Esophagus squamous epithelium (tissue), 4 donors: Measurements from ENCODE around the gene WDR19.

Source experiments
- POLR2A ChIP-seq, 4 donors: fragments of 450-650 bp; IDR thresholded peaks; one replicate each; pipeline ENCODE4 v1.6.1; 2017; ENCODE audit warnings: antibody characterized with exemption in 4 of 4, mild to moderate bottlenecking in 4 of 4, moderate library complexity in 3 of 4
- TF ChIP-seq, protein P1 (sequence below), 6 experiments: fragments of 450-650 bp in 4 of 6; fragments of 200-600 bp in 2 of 6; sonication (generic) in 2 of 6; IDR thresholded peaks; one replicate each; pipeline ENCODE4 v1.5.1; 2016 to 2019; ENCODE audit warnings: antibody characterized with exemption in 6 of 6, mild to moderate bottlenecking in 4 of 6, moderate library complexity in 4 of 6

DNA sequence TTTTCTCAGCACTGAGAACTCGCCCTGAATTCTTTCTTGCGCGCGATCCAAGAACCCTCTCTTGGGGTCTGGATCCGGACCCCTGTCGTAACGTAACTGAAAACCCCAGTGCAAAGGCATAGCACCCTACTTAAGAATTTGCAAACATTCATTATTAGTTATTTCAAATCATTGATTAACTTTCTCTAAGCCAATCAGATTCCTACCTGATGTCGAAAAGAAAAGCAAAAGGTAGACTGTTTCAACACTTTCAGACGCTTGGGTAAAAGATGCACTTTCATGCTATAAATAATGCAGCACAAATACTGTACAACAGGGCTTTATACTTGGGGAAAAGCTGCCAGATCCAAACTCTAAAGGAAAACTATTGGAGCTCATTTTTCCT, 817 bp upstream of the WDR19 start:
- TF ChIP-seq, protein P1, sequence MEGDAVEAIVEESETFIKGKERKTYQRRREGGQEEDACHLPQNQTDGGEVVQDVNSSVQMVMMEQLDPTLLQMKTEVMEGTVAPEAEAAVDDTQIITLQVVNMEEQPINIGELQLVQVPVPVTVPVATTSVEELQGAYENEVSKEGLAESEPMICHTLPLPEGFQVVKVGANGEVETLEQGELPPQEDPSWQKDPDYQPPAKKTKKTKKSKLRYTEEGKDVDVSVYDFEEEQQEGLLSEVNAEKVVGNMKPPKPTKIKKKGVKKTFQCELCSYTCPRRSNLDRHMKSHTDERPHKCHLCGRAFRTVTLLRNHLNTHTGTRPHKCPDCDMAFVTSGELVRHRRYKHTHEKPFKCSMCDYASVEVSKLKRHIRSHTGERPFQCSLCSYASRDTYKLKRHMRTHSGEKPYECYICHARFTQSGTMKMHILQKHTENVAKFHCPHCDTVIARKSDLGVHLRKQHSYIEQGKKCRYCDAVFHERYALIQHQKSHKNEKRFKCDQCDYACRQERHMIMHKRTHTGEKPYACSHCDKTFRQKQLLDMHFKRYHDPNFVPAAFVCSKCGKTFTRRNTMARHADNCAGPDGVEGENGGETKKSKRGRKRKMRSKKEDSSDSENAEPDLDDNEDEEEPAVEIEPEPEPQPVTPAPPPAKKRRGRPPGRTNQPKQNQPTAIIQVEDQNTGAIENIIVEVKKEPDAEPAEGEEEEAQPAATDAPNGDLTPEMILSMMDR (IDR thresholded peaks at IDR 0.05) = no peak
- no peak for TF ChIP-seq POLR2A (IDR thresholded peaks at IDR 0.05)
